ENCODE measurements around the gene SBF2.

The SBF2 gene

DNA sequence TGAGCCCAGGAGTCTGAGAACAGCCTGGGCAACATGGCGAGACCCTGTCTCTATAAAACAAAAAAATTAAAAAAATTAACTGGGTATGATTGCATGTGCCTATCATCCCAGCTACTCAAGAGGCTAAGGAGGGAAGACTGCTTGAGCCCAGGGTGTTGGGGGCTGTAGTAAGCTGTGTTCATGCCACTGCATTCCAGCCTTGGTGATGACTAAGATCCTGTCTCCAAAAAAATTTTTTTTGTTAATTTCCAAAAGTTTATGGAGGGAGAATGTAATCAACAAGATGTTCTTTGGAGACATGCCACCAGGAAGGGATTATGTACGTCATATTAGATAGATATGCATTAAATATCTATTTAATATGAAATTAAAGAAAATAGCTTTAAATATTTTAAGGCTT is 267.5 kb downstream of the SBF2 start:
- peak; percentile 68 for DNase-seq (ENCODE audit: low read depth)
- H3K4me3 ChIP-seq (ENCODE audit: low read depth, low read length), result no peak overlapping the region
- TF ChIP-seq, protein P1, sequence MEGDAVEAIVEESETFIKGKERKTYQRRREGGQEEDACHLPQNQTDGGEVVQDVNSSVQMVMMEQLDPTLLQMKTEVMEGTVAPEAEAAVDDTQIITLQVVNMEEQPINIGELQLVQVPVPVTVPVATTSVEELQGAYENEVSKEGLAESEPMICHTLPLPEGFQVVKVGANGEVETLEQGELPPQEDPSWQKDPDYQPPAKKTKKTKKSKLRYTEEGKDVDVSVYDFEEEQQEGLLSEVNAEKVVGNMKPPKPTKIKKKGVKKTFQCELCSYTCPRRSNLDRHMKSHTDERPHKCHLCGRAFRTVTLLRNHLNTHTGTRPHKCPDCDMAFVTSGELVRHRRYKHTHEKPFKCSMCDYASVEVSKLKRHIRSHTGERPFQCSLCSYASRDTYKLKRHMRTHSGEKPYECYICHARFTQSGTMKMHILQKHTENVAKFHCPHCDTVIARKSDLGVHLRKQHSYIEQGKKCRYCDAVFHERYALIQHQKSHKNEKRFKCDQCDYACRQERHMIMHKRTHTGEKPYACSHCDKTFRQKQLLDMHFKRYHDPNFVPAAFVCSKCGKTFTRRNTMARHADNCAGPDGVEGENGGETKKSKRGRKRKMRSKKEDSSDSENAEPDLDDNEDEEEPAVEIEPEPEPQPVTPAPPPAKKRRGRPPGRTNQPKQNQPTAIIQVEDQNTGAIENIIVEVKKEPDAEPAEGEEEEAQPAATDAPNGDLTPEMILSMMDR (conservative IDR thresholded peaks at IDR 0.05; ENCODE audit: low read depth, low read length), result no peak

DNA sequence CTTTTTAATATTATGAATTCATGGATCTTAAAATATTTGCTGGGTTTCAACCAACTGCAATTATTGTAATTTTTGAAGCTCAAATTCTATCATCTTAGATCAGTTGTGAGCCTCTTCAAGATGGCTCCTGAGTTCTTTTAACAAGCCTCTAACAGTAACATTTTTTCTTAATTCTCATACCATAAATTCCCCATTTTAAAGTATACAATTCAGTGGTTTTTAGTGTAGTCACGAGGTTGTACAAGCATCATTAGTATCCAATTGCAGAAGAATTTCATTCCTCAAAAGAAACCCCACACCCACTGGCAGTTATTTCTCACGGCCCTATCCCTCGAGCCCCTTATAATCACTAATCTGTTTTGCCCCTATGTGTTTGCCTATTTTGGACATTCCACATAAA is 270.8 kb downstream of the SBF2 start:
- DNase-seq (ENCODE audit: low read depth), result peak; percentile 38
- TF ChIP-seq, protein P1 (conservative IDR thresholded peaks at IDR 0.05; ENCODE audit: low read depth, low read length), result no peak
- H3K4me3 ChIP-seq (ENCODE audit: low read depth, low read length), result no peak overlapping the region

DNA sequence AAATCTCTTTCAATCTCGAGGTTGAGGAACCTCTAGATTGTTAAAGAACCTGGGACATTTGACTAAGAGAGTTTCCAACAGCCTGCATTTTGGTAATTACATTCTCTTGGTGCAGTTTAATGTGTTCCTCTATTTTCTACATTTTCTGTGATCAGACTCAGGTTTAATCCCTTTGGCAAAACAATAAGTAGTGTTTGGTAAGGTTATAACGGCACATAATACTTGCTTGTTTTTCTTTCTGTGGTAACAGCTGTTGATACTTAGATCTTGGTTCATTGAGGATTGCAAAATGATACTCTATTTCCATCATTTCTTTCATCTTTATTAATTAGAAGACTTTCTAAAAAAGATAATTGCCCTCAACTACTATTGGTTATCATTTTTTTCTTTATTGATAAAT is 271.3 kb downstream of the SBF2 start:
- TF ChIP-seq, protein P1 (conservative IDR thresholded peaks at IDR 0.05; ENCODE audit: low read depth, low read length), result no peak
- H3K4me3 ChIP-seq (ENCODE audit: low read depth, low read length), result no peak overlapping the region
- DNase-seq (ENCODE audit: low read depth), result no peak

DNA sequence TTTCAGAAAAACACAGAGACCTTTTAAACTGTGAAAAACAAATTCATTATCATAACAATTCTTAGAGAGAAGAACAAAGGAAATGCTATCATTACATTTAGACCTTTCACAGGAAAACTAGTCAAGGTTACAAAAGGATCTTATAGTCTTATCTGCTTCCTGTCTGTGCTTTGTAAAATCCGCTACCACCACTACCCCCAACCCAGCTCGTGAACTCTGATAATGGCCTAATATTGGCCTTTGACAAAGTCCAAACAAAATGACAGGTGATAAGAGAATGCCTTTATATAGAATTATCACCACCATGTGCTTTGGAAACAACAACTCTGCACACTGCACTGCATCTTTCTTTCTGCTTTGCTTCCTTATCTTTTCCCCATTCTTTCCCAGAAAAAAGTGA is 272.5 kb downstream of the SBF2 start:
- H3K4me3 ChIP-seq (ENCODE audit: low read depth, low read length), result no peak overlapping the region
- no peak for DNase-seq (ENCODE audit: low read depth)
- TF ChIP-seq, protein P1 (conservative IDR thresholded peaks at IDR 0.05; ENCODE audit: low read depth, low read length), result no peak

DNA sequence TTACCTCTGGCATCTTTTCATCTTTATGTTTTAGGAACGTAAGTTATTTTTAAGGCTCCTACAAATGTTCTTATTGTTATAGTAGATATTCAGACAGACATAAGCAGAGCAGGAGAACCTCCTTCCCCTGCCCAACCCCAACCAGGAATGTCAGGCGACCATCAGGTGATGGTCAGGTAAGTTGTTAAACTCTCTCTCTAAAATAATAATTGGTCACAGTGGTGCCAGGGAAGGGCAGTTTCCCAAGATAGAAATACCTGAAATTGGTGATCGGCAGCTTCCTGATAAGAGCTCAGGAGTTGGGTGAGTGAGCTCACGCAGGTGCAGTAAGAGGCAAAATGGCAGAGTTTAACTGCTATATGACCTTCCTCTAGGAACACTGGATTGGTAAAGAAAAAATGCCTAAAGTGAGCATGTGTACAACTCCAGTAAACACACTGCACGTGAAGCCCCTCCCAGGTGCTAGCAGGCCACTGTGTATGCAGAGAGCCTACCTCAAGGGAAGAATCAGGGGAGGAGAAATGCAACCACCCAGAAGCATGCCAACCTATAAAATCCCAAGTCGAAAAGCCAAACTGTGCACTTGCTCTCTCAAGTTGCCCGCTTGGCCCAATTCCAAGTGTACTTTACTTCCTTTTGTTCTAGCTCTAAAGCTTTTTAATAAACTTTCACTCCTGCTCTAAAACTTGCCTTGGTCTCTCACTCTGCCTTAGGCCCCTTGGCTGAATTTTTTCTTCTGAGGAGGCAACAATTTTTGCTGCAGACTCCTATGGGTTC is 273.9 kb downstream of the SBF2 start:
- H3K4me3 ChIP-seq (ENCODE audit: low read depth, low read length), result no peak overlapping the region
- DNase-seq (ENCODE audit: low read depth), result no peak
- TF ChIP-seq, protein P1 (conservative IDR thresholded peaks at IDR 0.05; ENCODE audit: low read depth, low read length), result no peak

DNA sequence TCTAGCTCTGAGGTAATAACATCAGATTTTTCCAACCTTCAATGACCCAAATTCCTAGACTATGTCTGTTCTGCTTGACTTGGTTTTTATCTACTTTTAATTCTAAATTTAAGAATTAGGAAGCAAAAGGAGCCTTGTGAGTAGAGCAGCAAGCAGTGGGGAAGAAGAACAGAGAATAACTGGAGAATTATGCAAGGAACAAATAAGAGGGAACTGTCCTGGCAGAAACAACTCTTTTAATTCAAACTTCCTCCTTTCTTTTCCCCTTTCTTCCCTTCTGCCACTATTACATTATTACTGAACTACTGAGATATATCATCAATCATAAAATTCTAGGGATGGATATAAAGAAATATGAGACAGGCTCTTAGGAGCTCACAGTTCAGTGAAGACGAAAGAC is 276.1 kb downstream of the SBF2 start:
- no peak overlapping the region for H3K4me3 ChIP-seq (ENCODE audit: low read depth, low read length)
- no peak for DNase-seq (ENCODE audit: low read depth)

More for the DNA sequence above, 276.1 kb downstream of the SBF2 start:
- TF ChIP-seq, protein P1 (conservative IDR thresholded peaks at IDR 0.05; ENCODE audit: low read depth, low read length), result no peak
